Natural killer cell (primary cell): ENCODE measurements around the gene PRSS50. TPM values are rescaled to one million over a fixed set of nuclear protein-coding genes. Genes with fewer than 3 reads are reported as not detected.
"Not testable (repeated sequence)": the region's sequence is repeated elsewhere in the genome, so short reads cannot be mapped to it uniquely, and the experiment has no call there.

Source experiments
- ATAC-seq, 3 donors: fragments of 150-1000 bp in 2 of 3; fragments of 200-7000 bp in 1 of 3; cut with Tn5 transposase; 1 replicate in 1 of 3; 2 replicates in 2 of 3; pipeline ENCODE4 v1.10.0; 2021; ENCODE audit warnings: mild to moderate bottlenecking in 2 of 3, moderate library complexity in 2 of 3
- DNase-seq, 2 donors: peaks; one replicate each; pipeline versions ENCODE4 v3.0.0 to v3.0.0-alpha.2; 2013 to 2021; ENCODE audit warnings: mixed read lengths in 1 of 2
- H3K27ac ChIP-seq: one replicate; pipeline ENCODE4 v1.5.1; 2013; ENCODE audit warnings: mild to moderate bottlenecking, low read length
- H3K27me3 ChIP-seq: one replicate; pipeline ENCODE4 v1.6.1; 2013; ENCODE audit warnings: low read length; ENCODE audit not compliant: control insufficient read depth, insufficient read depth
- H3K36me3 ChIP-seq: one replicate; pipeline ENCODE4 v1.6.1; 2013; ENCODE audit warnings: low read length; ENCODE audit not compliant: control insufficient read depth, insufficient read depth
- H3K4me1 ChIP-seq: one replicate; pipeline ENCODE4 v1.6.1; 2013; ENCODE audit warnings: low read length; ENCODE audit not compliant: control insufficient read depth, insufficient read depth
- H3K4me3 ChIP-seq: one replicate; pipeline ENCODE4 v1.5.1; 2013; ENCODE audit warnings: low read length
- H3K9me3 ChIP-seq: one replicate; pipeline ENCODE4 v1.6.1; 2013; ENCODE audit warnings: low read length; ENCODE audit not compliant: control insufficient read depth, insufficient read depth
- H3K27ac Mint-ChIP-seq, 2 donors: one replicate each; pipeline ENCODE4 v1.8.0; 2022; ENCODE audit warnings: mild to moderate bottlenecking in 2 of 2, mixed read lengths in 2 of 2, moderate library complexity in 1 of 2
- H3K27me3 Mint-ChIP-seq, 2 donors: one replicate each; pipeline ENCODE4 v1.8.0; 2022; ENCODE audit warnings: low read depth in 2 of 2, mixed read lengths in 2 of 2
- H3K36me3 Mint-ChIP-seq: one replicate; pipeline ENCODE4 v1.8.0; 2022; ENCODE audit warnings: mixed read lengths
- H3K4me1 Mint-ChIP-seq, 2 donors: one replicate each; pipeline ENCODE4 v1.8.0; 2022; ENCODE audit warnings: mixed read lengths in 2 of 2
- H3K4me3 Mint-ChIP-seq: one replicate; pipeline ENCODE4 v1.8.0; 2022; ENCODE audit warnings: mild to moderate bottlenecking, moderate library complexity, mixed read lengths
- H3K9me3 Mint-ChIP-seq, 2 donors: one replicate each; pipeline ENCODE4 v1.8.0; 2022; ENCODE audit warnings: mixed read lengths in 2 of 2
- WGBS: methylation state at CpG from one replicate; pipeline ENCODE4 v1.1.7; 2013; ENCODE audit warnings: missing lambda C conversion rate; ENCODE audit not compliant: insufficient coverage; 5-methylcytosine and 5-hydroxymethylcytosine counted together
- intact Hi-C: fragments of 100-400 bp; cut with micrococcal nuclease; formaldehyde crosslinking; loops from one replicate; pipeline ENCODE4 v1.14.2; 2022
- total RNA-seq, 4 donors: library from RNA; stranded (reverse); fragments of 120-200 nt in 1 of 4; gene quantifications; one replicate each; pipeline versions ENCODE4 v1.2.3 to v1.2.4, GENCODE V29; 2013 to 2022
- TF ChIP-seq, protein P1 (sequence below): fragments of 200-600 bp; IDR thresholded peaks from one replicate; pipeline ENCODE4 v1.8.0; 2022; ENCODE audit warnings: antibody characterized with exemption

The PRSS50 gene
- total RNA-seq, 3 donors from 2014 or later (not counting 1 experiment from before 2014, with no cell fraction given): 0.16 TPM; not detected in 2

- DNase-seq: no peak
- H3K27me3 ChIP-seq: no peaks in the 10 kb centered on the region
- no peaks in the 10 kb centered on the region for H3K36me3 ChIP-seq
- no peak overlapping the region for H3K27ac Mint-ChIP-seq
- peaks cover 0 to 8% of the 10 kb centered on the region in 2 donors for H3K27me3 Mint-ChIP-seq
- H3K9me3 ChIP-seq: no peaks in the 10 kb centered on the region
- no peaks in the 10 kb centered on the region for H3K36me3 Mint-ChIP-seq
- TF ChIP-seq, protein P1, sequence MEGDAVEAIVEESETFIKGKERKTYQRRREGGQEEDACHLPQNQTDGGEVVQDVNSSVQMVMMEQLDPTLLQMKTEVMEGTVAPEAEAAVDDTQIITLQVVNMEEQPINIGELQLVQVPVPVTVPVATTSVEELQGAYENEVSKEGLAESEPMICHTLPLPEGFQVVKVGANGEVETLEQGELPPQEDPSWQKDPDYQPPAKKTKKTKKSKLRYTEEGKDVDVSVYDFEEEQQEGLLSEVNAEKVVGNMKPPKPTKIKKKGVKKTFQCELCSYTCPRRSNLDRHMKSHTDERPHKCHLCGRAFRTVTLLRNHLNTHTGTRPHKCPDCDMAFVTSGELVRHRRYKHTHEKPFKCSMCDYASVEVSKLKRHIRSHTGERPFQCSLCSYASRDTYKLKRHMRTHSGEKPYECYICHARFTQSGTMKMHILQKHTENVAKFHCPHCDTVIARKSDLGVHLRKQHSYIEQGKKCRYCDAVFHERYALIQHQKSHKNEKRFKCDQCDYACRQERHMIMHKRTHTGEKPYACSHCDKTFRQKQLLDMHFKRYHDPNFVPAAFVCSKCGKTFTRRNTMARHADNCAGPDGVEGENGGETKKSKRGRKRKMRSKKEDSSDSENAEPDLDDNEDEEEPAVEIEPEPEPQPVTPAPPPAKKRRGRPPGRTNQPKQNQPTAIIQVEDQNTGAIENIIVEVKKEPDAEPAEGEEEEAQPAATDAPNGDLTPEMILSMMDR: no peak
- no peak overlapping the region for H3K4me3 Mint-ChIP-seq
- WGBS: 82% methylated on average over 12 of the region's 12 CpGs
- intact Hi-C loops: no loop called here
- H3K27ac ChIP-seq: no peak overlapping the region
- H3K4me1 Mint-ChIP-seq: no peaks in the 10 kb centered on the region
- no peaks in the 10 kb centered on the region for H3K9me3 Mint-ChIP-seq
- H3K4me3 ChIP-seq: no peak overlapping the region
- peak in 1 of 3 donors; percentile 30 for ATAC-seq
- H3K4me1 ChIP-seq: no peaks in the 10 kb centered on the region
Observed at GRCh38 chr3:46742992-46743585, 25.4 kb upstream of the PRSS50 start.

DNA sequence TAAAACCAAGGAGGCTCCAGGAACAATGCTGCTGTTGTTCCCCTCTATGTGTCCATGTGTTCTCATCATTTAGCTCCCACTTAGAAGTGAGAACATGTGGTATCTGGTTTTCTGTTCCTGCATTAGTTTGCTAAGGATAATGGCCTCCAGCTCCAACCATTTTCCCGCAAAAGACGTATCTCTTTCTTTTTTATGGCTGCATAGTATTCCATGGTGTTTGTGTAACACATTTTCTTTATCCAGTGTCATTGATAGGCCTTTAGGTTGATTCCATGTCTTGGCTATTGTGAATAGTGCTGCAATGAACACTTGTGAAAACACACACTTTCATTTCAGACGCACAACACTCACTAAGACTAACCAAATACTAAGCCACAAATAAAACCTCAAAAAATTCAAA, 21.9 kb upstream of the PRSS50 start:
- H3K27me3 ChIP-seq, H3K9me3 Mint-ChIP-seq, H3K4me1 ChIP-seq, H3K36me3 ChIP-seq, H3K36me3 Mint-ChIP-seq, DNase-seq, ATAC-seq, H3K4me3 Mint-ChIP-seq, intact Hi-C loops, H3K27ac Mint-ChIP-seq, H3K27me3 Mint-ChIP-seq, H3K4me3 ChIP-seq, H3K4me1 Mint-ChIP-seq, H3K9me3 ChIP-seq, H3K27ac ChIP-seq: not testable (repeated sequence)
- whole genome bisulfite sequencing: 100% methylated on average over 2 of the region's 3 CpGs

DNA sequence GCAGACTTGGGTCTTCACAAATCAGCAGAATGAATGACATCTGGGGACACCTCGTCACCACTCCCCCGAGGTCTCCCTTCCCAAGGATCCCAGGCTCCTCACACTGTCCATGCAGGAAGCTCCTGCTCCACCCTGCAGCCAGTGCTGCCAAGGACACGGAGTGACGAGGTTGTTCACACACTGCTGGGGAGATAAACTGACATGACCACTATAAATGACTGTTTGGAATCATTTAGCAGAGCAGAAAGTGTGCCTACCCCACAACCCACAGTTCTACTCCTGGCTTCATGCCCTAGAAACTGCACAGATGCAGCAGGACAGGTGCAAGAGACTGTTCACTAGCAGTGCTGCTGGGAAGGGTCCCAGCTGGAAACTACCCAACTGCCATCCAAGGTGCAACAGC, 19.7 kb upstream of the PRSS50 start:
- no peak for DNase-seq
- Histone ChIP-seq H3K27me3 (peaks cover 2% of the 10 kb centered on the region), H3K27ac (no peak overlapping the region), H3K9me3 (no peaks in the 10 kb centered on the region), H3K4me1 (no peaks in the 10 kb centered on the region), H3K4me3 (no peak overlapping the region), H3K36me3 (no peaks in the 10 kb centered on the region)
- H3K36me3 Mint-ChIP-seq: no peaks in the 10 kb centered on the region
- H3K4me3 Mint-ChIP-seq: no peak overlapping the region
- H3K27me3 Mint-ChIP-seq: peaks cover 8 to 9% of the 10 kb centered on the region in 2 donors
- ATAC-seq: no peak
- H3K27ac Mint-ChIP-seq: no peak overlapping the region
- no peaks in the 10 kb centered on the region for H3K9me3 Mint-ChIP-seq
- 65% methylated on average over 4 of the region's 4 CpGs for WGBS
- intact Hi-C loops: no loop called here
- TF ChIP-seq, protein P1: no peak
- no peaks in the 10 kb centered on the region for H3K4me1 Mint-ChIP-seq

- Histone ChIP-seq H3K4me3 (no peak overlapping the region), H3K36me3 (no peaks in the 10 kb centered on the region), H3K9me3 (no peaks in the 10 kb centered on the region), H3K4me1 (no peaks in the 10 kb centered on the region), H3K27me3 (peaks cover 2% of the 10 kb centered on the region), H3K27ac (no peak overlapping the region)
- no peak overlapping the region for H3K4me3 Mint-ChIP-seq
- WGBS: 89% methylated on average over 20 of the region's 20 CpGs
- no peak for DNase-seq
- intact Hi-C loops: no loop called here
- H3K4me1 Mint-ChIP-seq: no peaks in the 10 kb centered on the region
- H3K36me3 Mint-ChIP-seq: no peaks in the 10 kb centered on the region
- H3K9me3 Mint-ChIP-seq: no peaks in the 10 kb centered on the region
- no peak for ATAC-seq
- H3K27ac Mint-ChIP-seq: no peak overlapping the region
- peaks cover 8 to 9% of the 10 kb centered on the region in 2 donors for H3K27me3 Mint-ChIP-seq
- TF ChIP-seq, protein P1: no peak
Observed at GRCh38 chr3:46736006-46736872, 18.6 kb upstream of the PRSS50 start.
